HG02938 (cell line): ENCODE measurements around the gene SLC66A1.

Experiments used
- ATAC-seq: cut with Tn5 transposase; IDR thresholded peaks from one replicate; pipeline ENCODE4 v1.9.1; 2021; ENCODE audit warnings: mild to moderate bottlenecking, moderate library complexity; ENCODE audit not compliant: unreplicated experiment

SLC66A1 gene

GRCh38 chr1:19324665-19324990 lies 12.5 kb downstream of the SLC66A1 start:
- ATAC-seq: no peak

- no peak for ATAC-seq
Measured at GRCh38 chr1:19325368-19325957, 13.3 kb downstream of the SLC66A1 start.

GRCh38 chr1:19325958-19326747 lies 14.0 kb downstream of the SLC66A1 start:
- ATAC-seq: no peak

DNA sequence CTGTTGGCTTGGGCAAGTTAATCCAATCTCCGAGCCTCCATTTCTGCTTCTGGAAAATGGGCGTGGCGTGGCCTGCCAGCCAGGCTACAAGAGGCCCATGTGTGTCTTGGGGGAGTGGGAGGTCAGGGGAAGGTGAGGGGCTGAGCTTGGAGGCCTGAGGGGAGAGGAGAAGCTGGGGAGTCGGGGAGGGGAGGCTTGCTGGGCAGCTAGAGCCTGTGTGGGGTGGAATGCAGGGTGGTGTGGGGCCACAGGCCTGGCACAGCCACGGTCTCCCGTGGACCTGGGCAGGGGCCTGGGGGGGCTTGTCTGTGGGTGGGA lies 14.6 kb downstream of the SLC66A1 start:
- no peak for ATAC-seq

DNA sequence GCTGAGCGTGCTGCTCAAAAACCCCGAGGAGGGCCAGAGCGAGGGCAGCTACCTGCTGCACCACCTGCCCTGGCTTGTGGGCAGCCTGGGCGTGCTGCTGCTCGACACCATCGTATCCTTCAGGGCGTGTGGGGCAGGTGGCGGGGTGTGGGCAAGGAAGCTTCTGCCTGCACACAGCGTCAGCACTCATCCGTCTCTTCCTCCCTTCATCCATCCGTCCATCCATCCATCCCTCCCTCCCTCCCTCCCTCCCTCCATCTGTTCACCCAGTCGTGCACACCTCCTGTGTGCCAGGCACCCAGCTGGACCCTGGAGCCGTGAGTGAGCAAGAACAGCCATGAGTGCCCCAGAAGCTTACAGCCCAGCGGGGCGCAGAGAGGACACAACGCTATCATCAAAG lies 15.2 kb downstream of the SLC66A1 start:
- no peak for ATAC-seq

GRCh38 chr1:19327736-19328135 lies 15.6 kb downstream of the SLC66A1 start:
- no peak for ATAC-seq

GRCh38 chr1:19328486-19328885 lies 16.4 kb downstream of the SLC66A1 start:
- no peak for ATAC-seq

DNA sequence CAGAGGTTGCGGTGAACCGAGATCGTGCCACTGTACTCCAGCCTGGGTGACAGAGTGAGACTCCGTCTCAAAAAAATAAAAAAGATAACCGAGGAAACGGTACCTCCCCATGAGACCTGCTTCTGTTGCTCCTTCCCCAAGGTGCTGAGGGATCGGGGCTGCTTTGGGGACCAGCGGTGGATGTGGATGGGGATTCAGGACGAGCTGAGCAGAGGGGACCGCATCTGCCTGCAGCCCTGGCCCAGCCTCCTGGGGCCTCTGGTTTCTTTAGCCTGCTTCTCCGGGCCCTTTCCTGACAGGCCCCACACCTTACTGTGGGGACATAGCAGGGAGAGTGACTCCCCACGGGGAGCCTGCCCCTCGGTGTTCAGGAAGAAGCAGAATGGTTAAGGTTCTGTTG lies 17.1 kb downstream of the SLC66A1 start:
- ATAC-seq: no peak

DNA sequence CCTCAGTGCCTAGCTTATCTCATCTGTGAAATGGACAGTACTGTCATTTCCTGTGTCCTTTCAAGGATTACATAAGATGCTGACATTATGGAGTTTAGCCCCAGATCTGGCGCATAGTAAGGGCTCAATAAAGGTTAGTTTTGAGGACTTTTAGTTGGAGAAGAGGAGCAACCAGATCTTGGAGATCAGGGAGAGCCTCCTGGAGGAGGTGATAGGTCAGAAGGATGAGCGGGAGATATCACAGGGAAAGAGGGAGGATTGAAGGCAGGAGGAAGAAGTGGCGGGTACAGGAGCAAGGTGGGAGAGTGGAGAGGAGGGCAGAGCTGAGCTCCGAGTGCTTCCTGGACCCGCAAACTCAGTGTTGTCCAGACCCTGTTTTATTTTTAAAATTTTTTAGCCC lies 17.5 kb downstream of the SLC66A1 start:
- no peak for ATAC-seq

DNA sequence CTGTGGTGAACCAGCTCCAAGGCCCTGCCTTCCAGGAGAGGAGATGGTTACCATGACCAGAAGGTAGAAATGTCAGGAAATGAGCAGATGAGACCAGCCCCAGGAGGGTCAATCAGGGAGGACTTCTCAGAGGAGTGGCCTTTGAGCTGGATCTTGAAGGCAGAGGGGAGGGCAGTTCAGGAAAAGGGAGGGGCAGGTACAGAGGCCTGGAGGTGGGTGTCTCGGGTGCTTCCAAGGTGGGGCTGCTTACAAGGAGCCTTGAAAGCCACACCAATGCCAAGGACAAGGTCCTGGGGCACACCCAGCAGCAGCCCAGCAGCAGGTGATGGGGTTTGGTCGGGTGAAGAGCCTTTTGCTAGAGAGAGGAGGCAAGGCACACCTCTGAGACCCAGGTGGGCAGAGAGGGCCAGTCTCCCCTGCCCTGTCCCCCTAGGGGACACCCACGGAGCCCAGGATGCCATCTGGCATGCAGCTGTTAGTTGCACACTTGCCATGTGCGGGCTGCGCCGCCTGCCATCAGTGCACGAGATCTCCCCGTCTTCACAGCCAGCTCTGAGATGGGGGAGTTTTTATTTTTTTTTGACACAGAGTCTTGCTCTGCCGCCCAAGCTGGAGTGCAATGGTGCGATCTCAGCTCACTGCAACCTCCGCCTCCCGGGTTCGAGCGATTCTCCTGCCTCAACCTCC lies 18.5 kb downstream of the SLC66A1 start:
- ATAC-seq: no peak

DNA sequence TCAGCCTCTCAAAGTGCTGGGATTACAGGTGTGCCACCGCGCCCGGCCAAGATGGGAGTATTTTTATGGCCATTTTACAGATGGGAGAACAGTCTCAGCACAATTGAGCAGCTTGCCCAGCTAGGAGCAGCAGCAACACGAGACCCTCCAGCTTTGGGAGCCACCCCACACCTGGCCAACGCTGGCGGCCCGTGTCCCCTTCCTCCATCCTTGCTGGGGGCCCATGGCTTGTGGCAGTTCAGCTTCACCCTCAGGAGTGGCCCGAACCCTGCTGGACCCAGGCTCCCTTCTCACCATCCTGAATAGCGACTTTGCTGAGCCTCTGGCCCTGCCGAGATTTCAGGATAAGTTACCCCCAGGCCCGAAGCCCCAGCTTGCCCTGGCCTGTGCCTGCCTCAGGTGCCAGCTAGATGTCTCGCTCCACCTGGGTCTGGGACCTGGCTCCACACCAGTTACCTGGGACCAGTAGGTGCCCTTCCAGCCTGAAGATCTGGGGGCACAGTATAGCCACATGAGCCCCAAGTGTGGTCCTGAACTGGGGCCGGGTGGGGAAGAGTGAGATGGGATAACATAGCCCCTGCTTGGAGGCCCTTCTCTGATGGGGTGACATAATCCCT lies 19.2 kb downstream of the SLC66A1 start:
- no peak for ATAC-seq

- ATAC-seq: no peak
Measured at GRCh38 chr1:19332832-19333231, 20.7 kb downstream of the SLC66A1 start.

DNA sequence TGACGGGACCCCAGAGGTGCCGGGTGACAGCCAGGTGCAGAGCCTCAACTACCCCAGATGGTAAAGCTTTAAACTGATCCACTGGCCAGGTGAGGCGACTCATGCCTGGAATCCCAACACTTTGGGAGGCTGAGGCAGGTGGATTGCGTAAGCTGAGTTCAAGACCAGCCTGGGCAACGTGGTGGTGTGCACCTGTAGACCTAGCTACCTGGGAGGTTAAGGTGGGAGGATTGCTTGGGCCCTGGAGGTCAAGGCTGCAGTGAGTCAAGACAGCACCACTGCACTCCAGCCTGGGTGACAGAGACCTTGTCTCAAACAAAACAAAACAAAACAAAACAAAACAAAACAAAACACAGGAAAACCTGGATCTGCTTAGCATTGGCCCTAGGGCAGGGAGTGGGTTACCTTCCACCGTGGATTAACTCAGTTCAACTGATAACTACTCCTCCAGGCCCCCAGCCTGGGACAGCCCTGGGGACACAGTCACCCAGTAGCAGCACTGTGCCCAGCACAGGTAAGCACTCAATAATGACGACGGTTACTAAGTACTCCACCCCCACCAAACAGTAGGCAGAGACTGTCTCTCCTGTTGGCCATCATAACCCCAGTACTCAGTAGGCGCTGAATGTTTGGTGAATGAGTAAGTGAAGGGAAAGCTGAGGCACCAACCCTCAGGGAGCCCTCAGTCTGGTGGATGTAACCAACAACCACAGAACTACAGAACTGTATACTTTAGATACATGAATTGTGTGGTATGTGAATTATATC lies 21.6 kb downstream of the SLC66A1 start:
- ATAC-seq: no peak

DNA sequence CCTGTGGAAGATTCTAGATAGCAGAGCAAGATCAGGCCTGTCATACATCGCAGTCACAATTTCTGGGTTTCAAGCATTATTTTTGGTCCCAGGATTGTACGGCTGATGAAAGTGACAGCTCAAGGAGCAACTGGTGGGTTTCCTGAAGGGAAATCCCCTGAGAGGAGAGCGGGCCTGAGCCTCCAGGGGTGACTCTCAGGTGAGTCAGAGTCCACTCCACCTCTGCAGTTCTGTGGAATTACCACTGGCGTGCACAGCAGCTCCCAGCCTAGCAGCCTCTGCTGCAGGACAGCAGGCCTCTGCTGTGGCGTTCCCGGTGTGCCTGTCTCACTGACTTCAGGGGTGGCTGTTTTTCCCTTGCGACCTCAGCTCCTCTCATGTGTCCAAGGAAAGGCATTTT lies 24.4 kb downstream of the SLC66A1 start:
- ATAC-seq: no peak

DNA sequence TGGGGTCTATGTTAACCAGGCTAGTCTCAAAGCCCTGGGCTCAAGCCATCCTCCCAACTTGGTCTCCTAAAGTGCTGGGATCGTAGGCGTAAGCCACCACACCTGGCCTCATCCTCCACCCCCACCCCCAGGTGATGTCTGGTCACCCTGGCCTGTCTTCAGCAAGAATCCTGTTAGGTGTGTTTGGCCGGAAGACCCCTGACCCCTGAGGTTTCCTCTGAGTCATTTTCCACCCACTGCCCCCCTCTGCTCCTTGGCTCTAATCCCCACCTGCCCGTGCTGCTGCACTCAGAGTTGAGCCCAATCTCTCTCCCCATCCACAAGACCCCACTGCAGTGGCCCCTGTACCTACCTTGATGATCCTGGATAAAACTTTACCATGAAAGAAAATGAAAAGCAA lies 25.2 kb downstream of the SLC66A1 start:
- ATAC-seq: no peak

- no peak for ATAC-seq
Measured at GRCh38 chr1:19338323-19338762, 26.2 kb downstream of the SLC66A1 start.

DNA sequence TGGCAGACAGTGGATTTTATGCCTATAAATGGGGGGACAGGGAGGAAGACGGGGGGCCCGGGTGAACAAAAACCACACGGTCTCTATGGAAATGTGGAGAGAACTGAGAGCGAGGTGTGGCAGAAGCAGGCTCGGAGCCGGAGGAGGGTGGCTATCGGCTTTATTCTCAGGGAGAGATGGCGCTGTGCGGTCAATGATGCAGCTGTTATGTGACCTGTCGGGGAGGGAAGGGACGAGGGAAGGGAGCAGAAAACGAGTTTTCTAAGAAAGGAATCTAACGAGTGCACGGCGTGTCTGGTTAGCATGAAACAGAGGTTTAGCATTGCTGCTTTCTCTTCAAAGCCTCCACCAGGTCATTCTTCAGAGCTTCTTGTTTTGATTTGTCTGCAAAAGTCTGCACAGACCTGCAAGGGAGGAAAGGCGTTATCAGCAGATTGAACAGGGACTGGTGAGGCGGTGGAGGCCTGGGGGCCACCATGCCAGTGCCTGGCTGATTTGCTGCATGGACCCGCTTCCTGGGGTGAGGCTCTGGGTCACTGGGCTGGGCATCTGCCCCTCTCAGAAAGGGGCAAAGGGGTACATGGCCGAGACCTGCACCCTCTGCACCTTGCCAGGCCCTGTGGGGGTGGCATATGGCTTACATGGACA lies 27.2 kb downstream of the SLC66A1 start:
- no peak for ATAC-seq

DNA sequence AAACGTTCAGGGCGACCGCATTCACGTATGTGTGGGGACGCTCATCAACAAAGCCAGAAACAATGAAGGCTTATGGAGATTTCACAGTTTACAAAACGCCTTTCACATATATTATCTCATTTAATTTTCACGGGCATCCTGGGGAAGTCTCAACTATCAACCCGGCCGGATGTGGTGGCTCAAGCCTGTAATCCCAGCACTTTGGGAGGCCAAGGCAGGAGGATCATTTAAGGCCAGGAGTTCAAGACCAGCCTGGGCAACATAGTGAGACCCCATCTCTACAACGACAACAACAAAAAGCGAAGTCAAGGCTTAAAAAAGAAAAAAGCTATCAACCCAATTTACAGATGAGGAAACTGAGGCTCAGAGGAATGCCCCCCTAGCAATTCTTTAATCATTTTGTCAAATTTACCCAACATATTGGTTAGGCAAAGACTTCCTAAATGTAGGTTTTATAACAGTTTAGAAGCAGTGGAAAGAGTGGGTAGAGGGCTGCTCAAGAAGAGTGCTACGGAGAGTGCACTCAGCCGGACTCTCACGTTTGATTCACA lies 28.3 kb downstream of the SLC66A1 start:
- no peak for ATAC-seq

GRCh38 chr1:19341201-19342061 lies 29.3 kb downstream of the SLC66A1 start:
- no peak for ATAC-seq
